T-helper 2 cell treated with Interferon-gamma antibody and Interleukin-4, amounts not matched to agents 5 μg/mL and 100 μg/mL, for 36 hours (primary cell): ENCODE results near the gene VPS39.

ENCODE experiments used
- DNase-seq: peaks from one replicate; pipeline ENCODE4 v3.0.0; 2021; ENCODE audit warnings: low spot score
- H3K27ac Mint-ChIP-seq: one replicate; pipeline ENCODE4 v1.8.0; 2021; ENCODE audit warnings: mild to moderate bottlenecking, mixed read lengths
- H3K27me3 Mint-ChIP-seq: one replicate; pipeline ENCODE4 v1.8.0; 2021; ENCODE audit warnings: low read depth, mixed read lengths
- H3K36me3 Mint-ChIP-seq: one replicate; pipeline ENCODE4 v1.8.0; 2021; ENCODE audit warnings: low read depth, mixed read lengths
- H3K4me1 Mint-ChIP-seq: one replicate; pipeline ENCODE4 v1.8.0; 2021; ENCODE audit warnings: low read depth, mixed read lengths
- H3K4me3 Mint-ChIP-seq: one replicate; pipeline ENCODE4 v1.8.0; 2022; ENCODE audit warnings: mild to moderate bottlenecking, moderate library complexity, mixed read lengths
- H3K9me3 Mint-ChIP-seq: one replicate; pipeline ENCODE4 v1.8.0; 2021; ENCODE audit warnings: mixed read lengths

VPS39 gene

DNA sequence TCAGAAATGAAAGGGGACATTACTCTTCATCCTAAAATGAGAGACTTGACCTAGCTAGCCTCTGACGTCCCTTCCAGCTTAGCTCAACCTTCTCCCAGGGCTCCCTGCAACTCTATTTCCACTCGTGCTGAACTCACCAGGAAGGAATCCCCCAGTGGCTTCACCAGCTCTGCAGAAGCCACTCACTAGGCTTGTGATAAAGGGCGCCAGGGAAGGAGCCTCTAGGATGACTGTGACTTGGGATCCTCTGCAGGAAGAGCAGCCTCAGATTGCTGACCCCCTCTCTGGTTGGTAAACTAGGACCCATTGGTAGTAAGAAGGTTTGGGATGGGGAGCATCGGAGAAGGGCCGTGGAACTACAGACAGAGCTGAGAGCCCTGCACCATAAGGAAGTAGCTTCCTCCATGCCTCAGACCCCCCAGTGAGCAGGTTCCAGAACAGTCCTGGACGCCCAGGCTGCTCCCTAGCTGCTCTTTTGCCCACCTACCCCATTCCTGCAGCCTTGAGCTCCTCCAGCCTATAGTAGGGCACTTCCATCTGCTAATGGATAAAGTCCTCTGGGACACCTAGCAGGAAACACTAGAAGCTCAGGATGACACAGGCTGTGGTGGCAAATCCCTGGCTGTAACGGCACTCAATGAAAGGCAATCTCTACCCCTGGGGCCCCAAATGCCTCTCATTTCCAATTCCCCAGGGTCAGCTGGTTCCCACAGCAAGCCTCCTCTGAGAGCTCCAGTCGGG is 77.7 kb downstream of the VPS39 start:
- Mint-ChIP-seq H3K27me3 (peaks cover 25% of the 10 kb centered on the region), H3K4me3 (no peak overlapping the region), H3K4me1 (peaks cover 1% of the 10 kb centered on the region), H3K27ac (no peak overlapping the region), H3K9me3 (no peaks in the 10 kb centered on the region), H3K36me3 (no peaks in the 10 kb centered on the region)
- DNase-seq: no peak

- no peaks in the 10 kb centered on the region for H3K36me3 Mint-ChIP-seq
- H3K27ac Mint-ChIP-seq: no peak overlapping the region
- DNase-seq: no peak
- peaks cover 27% of the 10 kb centered on the region for H3K27me3 Mint-ChIP-seq
- no peak overlapping the region for H3K4me3 Mint-ChIP-seq
- peaks cover 1% of the 10 kb centered on the region for H3K4me1 Mint-ChIP-seq
- H3K9me3 Mint-ChIP-seq: no peaks in the 10 kb centered on the region
These were observed 78.7 kb downstream of the VPS39 start for GRCh38 chr15:42129364-42129763.

DNA sequence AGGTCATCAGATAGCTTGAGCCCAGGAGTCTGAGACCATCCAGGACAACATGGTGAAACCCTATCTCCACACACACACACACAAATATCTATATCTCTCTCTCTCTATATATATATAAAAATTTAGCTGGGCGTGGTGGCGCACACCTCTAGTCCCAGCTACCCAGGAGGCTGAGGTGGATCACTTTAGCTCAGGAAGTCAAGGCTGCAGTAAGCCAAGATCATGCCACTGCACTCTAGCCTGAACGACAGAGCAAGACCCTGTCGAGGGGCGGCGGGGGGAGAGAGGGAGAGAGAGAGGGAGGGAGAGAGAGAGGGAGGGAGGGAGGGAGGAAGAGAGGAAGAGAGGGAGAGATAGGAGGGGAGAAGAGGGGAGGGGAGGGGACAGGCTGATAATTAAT is 79.6 kb downstream of the VPS39 start:
- H3K4me1 Mint-ChIP-seq: peaks cover 1% of the 10 kb centered on the region
- H3K36me3 Mint-ChIP-seq: no peaks in the 10 kb centered on the region
- DNase-seq: no peak
- H3K27ac Mint-ChIP-seq: no peak overlapping the region
- H3K27me3 Mint-ChIP-seq: peaks cover 26% of the 10 kb centered on the region
- no peaks in the 10 kb centered on the region for H3K9me3 Mint-ChIP-seq
- H3K4me3 Mint-ChIP-seq: no peak overlapping the region

- Mint-ChIP-seq H3K27ac (no peak overlapping the region), H3K36me3 (no peaks in the 10 kb centered on the region), H3K4me1 (peaks cover 2% of the 10 kb centered on the region), H3K4me3 (no peak overlapping the region), H3K27me3 (peaks cover 8% of the 10 kb centered on the region), H3K9me3 (no peaks in the 10 kb centered on the region)
- no peak for DNase-seq
These were observed 84.6 kb downstream of the VPS39 start for GRCh38 chr15:42123546-42123945.

GRCh38 chr15:42121682-42122081 is 86.4 kb downstream of the VPS39 start:
- H3K27me3 Mint-ChIP-seq: peaks cover 2% of the 10 kb centered on the region
- H3K27ac Mint-ChIP-seq: no peak overlapping the region
- H3K9me3 Mint-ChIP-seq: no peaks in the 10 kb centered on the region
- H3K4me3 Mint-ChIP-seq: no peak overlapping the region
- peaks cover 2% of the 10 kb centered on the region for H3K4me1 Mint-ChIP-seq
- no peak for DNase-seq
- H3K36me3 Mint-ChIP-seq: no peaks in the 10 kb centered on the region

DNA sequence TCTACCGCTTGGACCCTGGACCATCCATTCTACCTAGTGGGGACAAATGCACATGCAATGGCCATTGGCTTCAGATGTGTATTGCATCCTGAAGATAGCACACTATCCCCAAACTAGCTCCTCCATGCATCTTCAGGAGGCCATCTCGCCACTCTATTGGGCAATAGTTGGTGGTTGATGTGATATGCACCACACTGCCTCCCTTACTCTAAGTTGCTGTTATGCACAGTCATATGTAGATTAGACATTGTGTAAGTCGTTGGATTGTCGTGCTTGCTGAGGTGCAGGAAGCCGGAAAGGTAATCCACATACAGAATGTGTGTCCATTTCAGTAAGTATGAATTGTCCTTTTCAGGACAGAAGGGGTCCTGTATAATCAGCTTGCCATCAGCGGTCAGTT is 87.1 kb downstream of the VPS39 start:
- no peak overlapping the region for H3K4me3 Mint-ChIP-seq
- H3K9me3 Mint-ChIP-seq: no peaks in the 10 kb centered on the region
- H3K4me1 Mint-ChIP-seq: peaks cover 2% of the 10 kb centered on the region
- H3K27me3 Mint-ChIP-seq: peaks cover 5% of the 10 kb centered on the region
- H3K27ac Mint-ChIP-seq: no peak overlapping the region
- DNase-seq: no peak
- no peaks in the 10 kb centered on the region for H3K36me3 Mint-ChIP-seq

GRCh38 chr15:42120285-42120684 is 87.8 kb downstream of the VPS39 start:
- H3K27me3 Mint-ChIP-seq: peaks cover 9% of the 10 kb centered on the region
- no peak for DNase-seq
- no peak overlapping the region for H3K4me3 Mint-ChIP-seq
- H3K27ac Mint-ChIP-seq: no peak overlapping the region
- no peaks in the 10 kb centered on the region for H3K9me3 Mint-ChIP-seq
- no peaks in the 10 kb centered on the region for H3K36me3 Mint-ChIP-seq
- peaks cover 2% of the 10 kb centered on the region for H3K4me1 Mint-ChIP-seq

- no peak overlapping the region for H3K4me3 Mint-ChIP-seq
- peaks cover 11% of the 10 kb centered on the region for H3K27me3 Mint-ChIP-seq
- peaks cover 2% of the 10 kb centered on the region for H3K4me1 Mint-ChIP-seq
- no peak overlapping the region for H3K27ac Mint-ChIP-seq
- no peak for DNase-seq
- H3K36me3 Mint-ChIP-seq: no peaks in the 10 kb centered on the region
- no peaks in the 10 kb centered on the region for H3K9me3 Mint-ChIP-seq
These were observed 88.7 kb downstream of the VPS39 start for GRCh38 chr15:42119446-42119760.

- no peak for DNase-seq
- H3K27me3 Mint-ChIP-seq: peaks cover 11% of the 10 kb centered on the region
- H3K4me1 Mint-ChIP-seq: peaks cover 2% of the 10 kb centered on the region
- H3K4me3 Mint-ChIP-seq: no peak overlapping the region
- no peaks in the 10 kb centered on the region for H3K36me3 Mint-ChIP-seq
- H3K9me3 Mint-ChIP-seq: no peaks in the 10 kb centered on the region
- no peak overlapping the region for H3K27ac Mint-ChIP-seq
These were observed 89.3 kb downstream of the VPS39 start for GRCh38 chr15:42118650-42119445.

DNA sequence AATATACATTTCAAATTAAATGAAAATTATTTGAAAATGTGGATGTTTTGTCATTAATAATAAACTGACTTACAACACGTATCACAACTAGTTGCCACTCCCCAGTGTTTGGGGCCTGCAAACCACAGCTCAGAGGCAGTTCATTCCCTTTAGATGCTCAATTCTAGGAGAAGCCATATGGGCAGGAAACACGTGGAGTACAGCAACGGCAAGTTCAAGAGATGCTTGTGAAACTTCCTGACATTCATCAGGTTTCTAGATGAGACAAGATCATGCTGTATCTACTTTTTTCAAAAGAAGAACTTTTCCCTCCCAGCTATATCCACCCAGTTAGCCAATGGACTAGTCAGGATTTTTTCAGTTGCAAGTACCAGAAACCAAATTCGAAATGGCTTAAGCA is 96.2 kb downstream of the VPS39 start:
- DNase-seq: no peak
- Mint-ChIP-seq H3K27ac (no peak overlapping the region), H3K9me3 (no peaks in the 10 kb centered on the region)

DNA sequence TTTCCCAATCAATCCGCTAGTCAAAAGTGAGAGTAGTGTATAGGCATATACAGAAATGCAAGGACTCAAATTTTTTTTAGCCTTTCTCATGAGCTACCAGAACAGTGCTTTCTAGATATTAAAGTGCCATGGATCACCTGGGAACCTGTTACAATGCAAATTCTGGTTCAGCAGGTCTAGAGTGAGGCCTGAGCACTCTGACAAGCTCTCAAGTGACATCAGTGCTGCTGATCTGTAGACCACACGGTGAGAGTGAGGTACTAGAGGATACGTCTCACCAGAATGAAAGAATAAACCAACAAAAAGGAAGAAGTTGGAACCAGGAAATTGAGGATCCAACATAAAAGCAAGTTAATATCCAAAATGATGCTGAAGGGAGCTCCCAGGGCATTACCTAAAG is 97.7 kb downstream of the VPS39 start:
- DNase-seq: no peak
- Mint-ChIP-seq H3K27me3 (peaks cover 26% of the 10 kb centered on the region), H3K4me3 (no peak overlapping the region), H3K4me1 (peaks cover 19% of the 10 kb centered on the region), H3K36me3 (no peaks in the 10 kb centered on the region), H3K9me3 (no peaks in the 10 kb centered on the region), H3K27ac (no peak overlapping the region)

More for the DNA sequence above, 96.2 kb downstream of the VPS39 start:
- Mint-ChIP-seq H3K4me1 (peaks cover 19% of the 10 kb centered on the region), H3K27me3 (peaks cover 32% of the 10 kb centered on the region), H3K4me3 (no peak overlapping the region), H3K36me3 (no peaks in the 10 kb centered on the region)

- no peak overlapping the region for H3K27ac Mint-ChIP-seq
- H3K4me1 Mint-ChIP-seq: peaks cover 19% of the 10 kb centered on the region
- DNase-seq: no peak
- no peaks in the 10 kb centered on the region for H3K36me3 Mint-ChIP-seq
- H3K27me3 Mint-ChIP-seq: peaks cover 21% of the 10 kb centered on the region
- no peak overlapping the region for H3K4me3 Mint-ChIP-seq
- H3K9me3 Mint-ChIP-seq: no peaks in the 10 kb centered on the region
These were observed 99.3 kb downstream of the VPS39 start for GRCh38 chr15:42108806-42109205.
